GM12892 (cell line): ENCODE measurements around the gene CAPNS1.
A peak's percentile ranks its signal among the peaks of the same experiment; 100 is the strongest.

ENCODE experiments used
- DNase-seq: peaks from one replicate; pipeline ENCODE4 v3.0.0; 2011; ENCODE audit not compliant: insufficient read length
- FAIRE-seq: peaks from 2 replicates; lab custom pipeline; 2011; peaks lifted over from hg19 to GRCh38; lab: Jason Lieb, UNC
- POLR2A ChIP-seq: IDR thresholded peaks from 2 replicates; pipeline ENCODE4 v1.6.1; 2011; ENCODE audit warnings: low read depth, low read length, control low read depth
- POLR2AphosphoS5 ChIP-seq: IDR thresholded peaks from 2 replicates; pipeline ENCODE4 v1.6.1; 2011; ENCODE audit warnings: low read depth, low read length, control low read depth
- TAF1 ChIP-seq: IDR thresholded peaks from 2 replicates; pipeline ENCODE4 v1.6.1; 2011; ENCODE audit warnings: low read depth, mild to moderate bottlenecking, control low read depth, low read length, borderline replicate concordance

The CAPNS1 gene

DNA sequence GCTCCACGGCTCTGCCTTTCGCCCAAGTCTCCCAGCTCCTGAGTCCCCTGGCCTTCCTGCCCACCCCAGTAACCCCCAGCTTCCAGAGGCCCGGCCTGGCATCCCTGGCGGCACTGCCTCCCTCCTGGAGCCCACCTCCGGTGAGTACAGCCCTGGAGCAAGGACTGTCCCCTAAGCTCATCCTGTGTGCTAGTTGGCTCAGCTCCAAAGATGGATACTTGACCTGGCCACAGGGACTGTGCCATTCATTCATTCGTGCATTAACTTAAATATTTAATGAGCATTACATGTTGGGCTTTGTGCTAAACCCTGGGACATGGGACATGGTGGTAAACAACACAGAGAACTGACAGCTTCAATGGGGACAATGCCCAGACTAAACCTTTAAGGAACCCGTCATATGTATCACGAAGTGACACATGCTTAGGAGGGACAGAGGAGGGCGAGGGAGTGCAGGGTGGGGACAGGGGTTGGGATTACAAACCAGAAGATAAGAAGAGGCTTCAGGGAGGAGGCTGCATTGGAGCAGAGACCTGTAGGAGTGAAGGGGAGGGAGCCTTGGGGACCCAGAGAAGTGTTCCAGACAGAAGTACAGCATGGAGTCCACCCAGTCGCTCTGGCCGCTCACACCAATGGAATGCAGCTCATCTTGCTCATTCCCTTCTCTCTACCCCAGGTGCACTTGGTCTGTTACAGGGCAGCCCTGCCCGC, 35.9 kb upstream of the CAPNS1 start:
- DNase-seq (no peak), FAIRE-seq (no peak)
- no peak for TF ChIP-seq TAF1
- TF ChIP-seq POLR2A: no peak
- TF ChIP-seq POLR2AphosphoS5: no peak

DNA sequence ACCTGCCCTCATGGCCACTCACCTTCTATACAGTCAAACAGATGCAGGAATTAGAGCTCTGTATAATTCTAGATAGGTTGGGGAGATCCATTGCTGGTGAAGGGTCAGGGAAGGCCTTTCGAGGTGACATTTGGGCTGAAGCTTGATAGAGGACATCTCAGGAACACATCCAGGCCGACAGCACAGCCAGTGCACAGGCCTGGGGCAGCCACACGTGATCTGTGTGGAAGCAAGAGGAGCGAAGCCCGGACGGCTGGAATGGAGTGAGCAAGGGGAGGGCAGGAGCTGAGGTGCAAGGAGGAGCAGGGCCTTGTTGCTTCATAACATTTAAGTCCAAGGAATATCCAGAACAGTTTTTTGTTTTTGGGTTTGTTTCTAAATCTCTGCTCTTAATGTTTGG, 33.4 kb upstream of the CAPNS1 start:
- FAIRE-seq (no peak), DNase-seq (no peak)
- TF ChIP-seq POLR2AphosphoS5 (no peak), TAF1 (no peak), POLR2A (no peak)

DNA sequence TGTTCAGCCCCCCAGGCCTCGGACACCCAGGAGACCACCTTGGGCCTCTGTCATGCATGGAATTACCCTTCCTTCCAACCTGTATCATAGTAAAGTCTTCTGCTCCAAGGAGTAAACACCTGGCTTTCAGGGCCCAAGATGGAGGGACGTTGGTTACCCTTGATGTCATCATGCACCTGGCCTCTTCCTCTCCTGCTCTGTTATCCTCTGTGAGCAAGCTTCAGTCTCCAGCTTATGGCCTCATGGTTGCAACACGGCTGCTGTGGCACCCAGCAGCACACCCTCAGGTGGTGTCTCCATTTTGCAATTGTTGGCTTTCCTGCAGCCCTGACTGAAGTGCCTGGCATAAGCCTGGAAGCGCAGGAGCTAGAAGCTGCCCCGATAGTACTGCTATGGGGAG, 32.9 kb upstream of the CAPNS1 start:
- no peak for DNase-seq
- no peak for TF ChIP-seq POLR2AphosphoS5
- TF ChIP-seq POLR2A: no peak
- FAIRE-seq: no peak

DNA sequence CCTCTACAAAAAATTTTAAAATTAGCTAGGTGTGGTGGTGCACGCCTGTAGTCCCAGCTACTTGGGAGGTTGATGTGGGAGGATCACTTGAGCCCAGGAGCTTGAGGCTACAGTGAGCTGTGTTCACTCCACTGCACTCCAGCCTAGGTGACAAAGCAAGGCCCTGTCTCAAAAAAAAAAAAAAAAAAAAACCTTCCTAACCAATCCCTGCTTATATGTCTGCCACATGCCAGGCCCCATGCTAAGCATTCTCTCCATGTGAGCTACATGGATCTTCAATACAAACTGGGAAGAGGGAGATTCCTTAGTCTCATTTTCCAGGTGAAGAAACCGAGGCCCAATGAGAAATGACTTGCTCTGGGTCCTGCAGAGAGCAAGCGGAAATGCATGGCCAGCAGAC, 31.2 kb upstream of the CAPNS1 start:
- DNase-seq (no peak), FAIRE-seq (no peak)
- TF ChIP-seq TAF1 (no peak), POLR2A (no peak), POLR2AphosphoS5 (no peak)

GRCh38 chr19:36110487-36111199, 29.2 kb upstream of the CAPNS1 start, which contains the start of gene OVOL3:
TSS of gene OVOL3 (plus strand) at chr19:36111143. CDS start at chr19:36111203, 60 bp downstream.
- no peak for TF ChIP-seq TAF1
- TF ChIP-seq POLR2AphosphoS5: no peak
- TF ChIP-seq POLR2A: no peak
- DNase-seq (no peak), FAIRE-seq (no peak)

- DNase-seq: no peak
- no peak for TF ChIP-seq TAF1
- no peak for TF ChIP-seq POLR2AphosphoS5
- TF ChIP-seq POLR2A: no peak
- FAIRE-seq: no peak
Observed at GRCh38 chr19:36111200-36111539, 28.7 kb upstream of the CAPNS1 start.

DNA sequence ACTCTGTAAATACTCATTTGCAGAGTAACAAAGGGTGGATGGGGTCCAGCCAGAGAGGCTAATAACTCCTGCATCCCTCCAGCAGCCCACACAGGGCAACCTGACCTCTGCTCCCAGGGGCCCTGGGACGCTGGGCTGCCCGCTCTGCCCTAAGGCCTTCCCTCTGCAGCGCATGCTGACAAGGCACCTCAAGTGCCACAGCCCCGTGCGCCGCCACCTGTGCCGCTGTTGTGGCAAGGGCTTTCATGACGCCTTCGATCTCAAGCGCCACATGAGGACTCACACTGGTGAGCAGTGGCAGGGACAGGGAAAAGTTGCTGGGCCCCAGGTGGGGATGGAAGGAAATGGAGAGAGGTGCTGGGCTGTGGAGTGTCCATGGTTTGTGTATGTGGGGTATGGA, 27.2 kb upstream of the CAPNS1 start:
- no peak for DNase-seq
- FAIRE-seq: no peak
- no peak for TF ChIP-seq POLR2AphosphoS5
- no peak for TF ChIP-seq POLR2A
- TF ChIP-seq TAF1: no peak

DNA sequence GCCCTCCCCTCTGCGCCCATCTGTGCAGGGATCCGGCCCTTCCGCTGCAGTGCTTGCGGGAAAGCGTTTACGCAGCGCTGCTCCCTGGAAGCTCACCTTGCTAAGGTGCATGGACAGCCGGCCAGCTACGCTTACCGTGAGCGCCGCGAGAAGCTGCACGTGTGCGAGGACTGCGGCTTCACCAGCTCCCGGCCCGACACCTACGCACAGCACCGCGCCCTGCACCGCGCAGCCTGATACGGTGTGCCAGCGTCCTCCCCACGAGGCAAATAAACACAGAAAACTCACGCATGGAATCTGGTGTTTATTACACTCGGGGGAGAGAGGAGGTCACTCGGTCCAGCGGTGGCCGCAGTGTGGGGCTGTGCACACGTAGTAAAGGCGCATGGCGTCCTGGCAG, 26.4 kb upstream of the CAPNS1 start:
- DNase-seq (no peak), FAIRE-seq (no peak)
- TF ChIP-seq POLR2AphosphoS5: no peak
- no peak for TF ChIP-seq POLR2A

DNA sequence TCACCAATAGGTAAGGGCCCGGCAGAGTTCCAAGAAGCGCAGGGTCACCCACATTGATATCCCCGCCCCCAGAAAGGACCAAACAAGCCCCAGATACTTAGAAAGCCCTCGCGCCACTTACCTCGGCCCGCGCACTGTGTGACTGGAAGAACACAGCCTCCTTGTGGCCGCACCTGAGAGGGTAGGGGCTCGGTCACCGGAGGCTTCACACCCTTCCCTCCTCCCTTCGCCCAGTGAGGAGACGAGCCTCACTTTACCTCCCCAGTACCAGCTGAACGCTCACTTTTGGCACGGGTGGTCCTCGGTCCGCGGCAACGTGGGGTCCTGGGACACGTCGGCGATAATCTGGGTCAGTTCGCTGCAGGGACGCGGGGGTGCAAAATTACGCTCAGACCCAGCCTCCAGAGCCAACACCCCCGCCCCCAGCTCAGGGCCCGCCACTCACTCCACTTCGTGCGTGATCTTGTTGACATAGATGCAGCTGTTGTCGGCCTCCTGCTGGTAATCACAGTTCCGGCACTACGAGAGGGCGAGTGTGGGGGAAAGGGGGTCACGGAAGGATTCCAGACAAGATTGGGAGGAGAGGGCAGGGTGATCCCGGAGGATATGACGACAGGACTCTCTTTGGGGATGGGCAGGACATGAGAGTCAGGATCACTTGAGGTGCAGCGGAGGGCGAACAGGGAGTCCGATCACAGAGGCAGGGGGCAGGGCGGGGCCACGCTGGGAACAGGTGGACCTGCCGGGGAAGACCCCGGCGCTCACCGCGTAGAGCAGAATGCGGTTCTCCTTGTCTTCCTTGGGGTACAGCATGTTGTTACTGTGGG, 25.8 kb upstream of the CAPNS1 start:
- FAIRE-seq (no peak), DNase-seq (no peak)
- TF ChIP-seq POLR2AphosphoS5 (no peak), TAF1 (no peak), POLR2A (no peak)

- no peak; the same call in none of the 2 replicates for TF ChIP-seq TAF1
- TF ChIP-seq POLR2A: peak; percentile 76; the same call in 1 of the 2 replicates
- TF ChIP-seq POLR2AphosphoS5: peak; percentile 42
- DNase-seq: peak; percentile 97
- peak; percentile 99 for FAIRE-seq
Observed at GRCh38 chr19:36114721-36115452, 25.0 kb upstream of the CAPNS1 start, which contains the start of gene POLR2I. TSS of gene POLR2I (minus strand) at chr19:36114875. CDS start at chr19:36114856, 19 bp downstream.
